Subcutaneous adipose tissue (tissue), 4 donors: Measurements from ENCODE around the gene METTL17. TPM values are rescaled to one million over a fixed set of nuclear protein-coding genes. Genes with fewer than 3 reads are reported as not detected.
"Not testable (repeated sequence)": the region's sequence is repeated elsewhere in the genome, so short reads cannot be mapped to it uniquely, and the experiment has no call there.

Source experiments
- CTCF ChIP-seq: fragments of 450-650 bp; IDR thresholded peaks from one replicate; pipeline ENCODE4 v1.5.1; 2016; ENCODE audit warnings: low read depth, mild to moderate bottlenecking, control low read depth, antibody characterized with exemption, moderate library complexity
- total RNA-seq, 4 donors: library from RNA; depleted of rRNA; stranded (reverse); fragments of >200 nt; gene quantifications; one replicate each; pipeline ENCODE4 v1.1.0, GENCODE V29; 2016

METTL17 gene
- 10 to 100 TPM; 66.9 to 85.8 (median 71.2) TPM for total RNA-seq

- TF ChIP-seq CTCF = no peak
These were observed at the start of gene METTL17 for GRCh38 chr14:20989787-20990600. Gene METTL17 (plus strand): TSS chr14:20989980. CDS start chr14:20990003, 23 bp downstream.

- TF ChIP-seq CTCF = not testable (repeated sequence)
These were observed 34.8 kb upstream of the METTL17 start, which contains the start of gene RNASE2 for GRCh38 chr14:20954736-20955537. Gene RNASE2 (plus strand): TSS chr14:20955487. CDS start chr14:20955772, 285 bp downstream.

GRCh38 chr14:20956376-20956976 is 33.3 kb upstream of the METTL17 start:
- no peak for TF ChIP-seq CTCF

GRCh38 chr14:20969336-20969735 is 20.4 kb upstream of the METTL17 start:
- no peak for TF ChIP-seq CTCF

- TF ChIP-seq CTCF = no peak
These were observed 19.2 kb upstream of the METTL17 start for GRCh38 chr14:20970647-20970982.

- TF ChIP-seq CTCF = no peak
These were observed 18.6 kb upstream of the METTL17 start for GRCh38 chr14:20970983-20971704.

- TF ChIP-seq CTCF = no peak
These were observed 18.1 kb upstream of the METTL17 start for GRCh38 chr14:20971705-20972021.
